Sciatic nerve (tissue), 2 donors: ENCODE data around the gene MYOCD. TPM values are rescaled to one million over a fixed set of nuclear protein-coding genes. Genes with fewer than 3 reads are reported as not detected.

Experiments
- ATAC-seq: fragments of 200-7000 bp; cut with Tn5 transposase; one replicate; pipeline ENCODE4 v1.9.1; 2020; ENCODE audit warnings: mild to moderate bottlenecking, moderate library complexity
- DNase-seq: peaks from one replicate; pipeline ENCODE4 v3.0.0-alpha.2; 2020; ENCODE audit warnings: low spot score
- intact Hi-C: fragments of 100-400 bp; cut with DNase I; formaldehyde crosslinking; loops from one replicate; pipeline ENCODE4 v1.14.2; 2022
- total RNA-seq: library from RNA; stranded (reverse); fragmentation: NEBNext Ultra II Directional; extraction: Animal tissue kit (Norgen Biotek cat#: 25700); gene quantifications from one replicate; pipeline ENCODE4 v1.2.1, GENCODE V29; 2021
- donor health status: DM: no; HTN: no; CAD: no.
- donor health status: DM: no; HTN: no; CAD: no.

MYOCD gene
- total RNA-seq, 1 donor from 2014 or later: 2.1 TPM

GRCh38 chr17:12806630-12807029 is 140.9 kb downstream of the MYOCD start:
- DNase-seq (no peak), ATAC-seq (no peak)
- intact Hi-C loops: no loop called here

- no peak for DNase-seq
- intact Hi-C loops: no loop called here
- no peak for ATAC-seq
Measured at GRCh38 chr17:12808723-12809122, 143.0 kb downstream of the MYOCD start.

- no peak for ATAC-seq
- intact Hi-C loops: no loop called here
- no peak for DNase-seq
Measured at GRCh38 chr17:12812877-12813276, 147.2 kb downstream of the MYOCD start.

GRCh38 chr17:12813664-12814063 is 148.0 kb downstream of the MYOCD start:
- DNase-seq: no peak
- intact Hi-C loops: no loop called here
- ATAC-seq: no peak

- DNase-seq: no peak
- no peak for ATAC-seq
- intact Hi-C loops: loop anchor here (5.0 kb wide), 1 partner anchor 1558 kb away; no protein-coding TSS in a partner anchor
Measured at GRCh38 chr17:12814718-12815117, 149.0 kb downstream of the MYOCD start.

- ATAC-seq: no peak
- no peak for DNase-seq
- intact Hi-C loops: loop anchor here (5.0 kb wide), 1 partner anchor 1557 kb away; no protein-coding TSS in a partner anchor
Measured at GRCh38 chr17:12815642-12816141, 150.0 kb downstream of the MYOCD start.

Other genes with a start within 250 kb of the MYOCD start
- 6.4 TPM for gene ARHGAP44, start 123.6 kb downstream of the MYOCD start, total RNA-seq